ENCODE data around the gene ZNF280D.
A peak's percentile ranks its signal among the peaks of the same experiment; 100 is the strongest.

ZNF280D gene

DNA sequence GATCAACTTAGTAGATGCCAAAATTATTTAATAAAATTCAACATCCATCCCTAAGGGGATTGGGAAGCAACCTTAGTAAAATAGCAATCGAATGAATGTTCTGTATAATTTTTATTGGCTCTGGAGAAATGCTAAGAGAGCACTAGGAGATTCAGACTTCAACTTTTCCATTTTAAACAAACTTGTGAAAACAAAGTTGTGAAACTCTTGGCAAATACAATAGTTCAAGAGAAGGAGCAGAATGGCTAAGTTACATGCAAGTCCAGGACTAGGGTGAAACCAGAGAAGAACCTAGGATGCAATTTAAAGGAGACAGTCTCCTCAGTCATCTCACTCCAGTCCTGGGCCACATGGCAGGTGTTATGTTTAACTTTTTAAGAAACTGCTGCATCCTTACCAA, 16.7 kb upstream of the ZNF280D start:
- DNase-seq: no peak

DNA sequence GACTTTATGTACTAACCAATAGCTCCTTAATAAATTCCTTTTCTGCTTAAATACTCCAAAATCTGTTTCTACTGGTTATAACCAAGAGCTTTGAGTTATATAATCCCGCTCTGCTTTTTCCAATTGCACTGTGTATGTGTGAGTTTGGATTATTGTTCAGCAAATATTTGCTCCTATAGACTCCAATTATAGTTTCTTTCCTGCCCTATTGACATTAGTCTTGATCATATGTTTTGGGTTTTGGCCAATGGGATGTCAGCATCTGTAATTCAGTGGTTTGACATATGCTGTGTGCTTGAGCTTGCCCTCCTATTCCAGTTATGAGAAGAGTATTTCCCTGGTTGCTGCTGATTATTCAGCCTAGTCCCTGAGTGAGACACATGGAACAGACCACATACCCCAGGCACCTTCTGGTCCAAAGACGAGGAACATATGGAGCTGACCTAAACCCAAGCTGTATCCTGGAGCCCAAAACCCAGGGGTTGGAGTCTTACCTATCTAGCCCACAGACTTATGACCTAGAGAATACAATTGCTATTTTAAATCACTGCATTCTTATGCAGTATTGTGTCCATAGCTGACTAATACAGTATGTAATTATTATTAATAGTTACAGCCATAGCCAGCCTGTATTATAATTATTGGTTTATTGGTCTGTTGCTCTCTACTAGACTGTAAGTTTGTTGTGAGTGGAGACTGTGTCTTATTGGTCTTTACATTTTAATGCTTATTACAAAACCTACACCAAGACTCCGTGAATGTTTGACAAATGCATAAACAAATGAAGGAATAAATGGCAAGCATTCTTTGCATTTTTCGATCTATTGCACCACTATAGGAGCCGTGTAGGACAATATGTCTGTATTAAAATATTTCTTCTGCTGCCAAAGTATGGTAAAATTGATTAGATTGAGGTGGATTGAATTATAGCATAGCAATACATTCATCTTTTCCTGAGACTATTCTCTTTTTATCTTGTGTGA, 11.7 kb upstream of the ZNF280D start:
- DNase-seq: no peak

DNA sequence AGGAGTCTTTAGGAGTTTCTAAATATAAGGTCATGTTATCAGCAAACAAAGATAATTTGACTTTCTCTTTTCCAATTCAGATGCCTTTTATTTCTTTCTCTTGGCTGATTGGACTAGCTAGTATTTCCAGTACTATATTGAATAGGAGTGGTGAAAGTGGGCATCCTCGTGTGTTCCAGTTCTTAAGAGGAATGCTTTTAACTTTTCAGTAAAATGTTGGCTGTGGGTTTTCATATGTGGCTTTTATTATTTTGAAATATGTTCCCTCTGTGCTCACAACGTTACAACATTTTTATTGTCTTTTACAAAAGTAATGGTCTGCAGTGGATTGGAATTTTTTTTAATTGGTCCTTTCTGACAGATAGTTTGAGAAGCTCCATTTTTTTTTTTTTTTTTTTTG, 8.2 kb upstream of the ZNF280D start:
- DNase-seq: no peak

- peak in 1 of 2 experiments; percentile 31 for DNase-seq
Observed at GRCh38 chr15:56739964-56740640, 6.8 kb upstream of the ZNF280D start.

GRCh38 chr15:56739474-56739873, 6.2 kb upstream of the ZNF280D start:
- DNase-seq: no peak

DNA sequence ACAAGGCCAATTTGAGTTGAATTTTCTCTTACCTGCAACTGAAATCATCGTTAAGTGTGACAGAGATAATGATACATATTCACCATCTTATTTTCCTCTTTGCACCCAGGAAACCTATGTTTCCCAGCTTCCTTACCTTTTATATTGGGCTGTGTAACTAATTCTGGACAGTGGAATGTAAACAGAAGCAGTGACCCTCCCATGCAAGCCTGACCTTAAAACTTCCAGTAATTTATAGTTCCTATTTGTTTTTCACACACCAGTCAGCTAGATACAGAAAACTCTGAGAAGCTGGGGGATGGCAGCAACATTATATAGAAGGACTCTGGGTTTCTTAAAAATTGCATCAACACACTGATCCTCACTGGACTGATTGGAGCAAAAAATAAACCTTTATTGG, 4.5 kb upstream of the ZNF280D start:
- DNase-seq: no peak

DNA sequence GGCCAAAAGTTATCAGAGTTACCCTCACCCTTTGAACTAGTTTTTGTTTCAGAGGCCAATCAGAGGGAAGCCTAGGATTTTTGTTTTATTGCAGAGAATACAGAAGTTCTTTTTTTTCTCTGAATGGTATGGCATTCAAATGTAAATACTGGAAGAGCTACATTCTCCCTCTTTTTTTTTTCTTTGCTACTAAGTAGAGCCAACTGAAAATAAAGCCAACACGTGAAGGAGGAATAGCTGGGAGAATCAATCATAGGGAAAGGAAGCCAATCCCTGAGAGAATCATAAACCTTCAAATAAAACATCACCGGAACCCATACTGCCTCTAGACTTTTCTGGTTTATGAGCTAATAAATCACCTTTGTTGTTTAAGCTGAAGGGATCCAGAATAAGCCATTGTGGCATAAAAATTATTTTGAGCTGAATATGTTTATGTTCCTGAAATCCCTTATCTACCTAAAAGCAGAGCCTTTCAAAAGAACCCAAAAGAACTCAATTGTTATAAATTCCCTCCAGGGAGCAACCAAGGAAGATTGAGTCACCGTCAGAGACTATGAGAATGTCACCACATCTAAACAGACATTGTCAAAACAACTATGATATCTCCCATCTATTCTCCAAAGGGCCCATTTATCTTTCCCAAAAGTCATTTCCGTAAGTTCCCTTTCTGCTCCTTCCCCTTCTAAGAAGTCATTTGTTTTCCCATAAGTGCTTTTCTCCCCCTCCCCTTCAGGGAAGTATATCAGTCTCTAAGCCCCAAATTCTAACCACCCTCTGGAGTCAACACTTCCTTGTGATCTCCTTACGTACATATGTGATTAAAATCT, 3.8 kb upstream of the ZNF280D start:
- DNase-seq: no peak

DNA sequence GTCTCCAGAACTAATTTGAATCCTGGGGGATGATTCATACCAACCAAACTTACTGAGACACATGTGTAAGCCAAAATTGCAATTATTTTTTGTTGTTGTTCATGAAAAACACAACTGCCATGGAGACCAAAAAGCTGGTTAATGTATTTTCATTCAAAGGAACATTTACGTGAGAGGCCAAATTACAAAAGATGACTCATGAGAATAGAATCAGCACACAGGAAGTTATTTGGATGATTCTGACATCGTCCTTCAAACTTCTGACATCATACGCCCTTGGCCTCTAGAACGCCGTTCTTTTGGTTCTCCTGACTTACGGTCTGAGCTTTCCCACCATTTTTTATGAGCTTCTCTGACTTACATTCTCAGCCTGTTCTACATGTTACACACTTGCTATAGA, 3.0 kb upstream of the ZNF280D start:
- no peak for DNase-seq

GRCh38 chr15:56735589-56735988, 2.3 kb upstream of the ZNF280D start:
- DNase-seq: no peak

GRCh38 chr15:56734013-56734635, 815 bp upstream of the ZNF280D start:
- peak in 1 of 2 experiments; percentile 7 for DNase-seq

- DNase-seq: peak; percentile 33 to 66
Observed at GRCh38 chr15:56732886-56733135, 498 bp downstream of the ZNF280D start.

DNA sequence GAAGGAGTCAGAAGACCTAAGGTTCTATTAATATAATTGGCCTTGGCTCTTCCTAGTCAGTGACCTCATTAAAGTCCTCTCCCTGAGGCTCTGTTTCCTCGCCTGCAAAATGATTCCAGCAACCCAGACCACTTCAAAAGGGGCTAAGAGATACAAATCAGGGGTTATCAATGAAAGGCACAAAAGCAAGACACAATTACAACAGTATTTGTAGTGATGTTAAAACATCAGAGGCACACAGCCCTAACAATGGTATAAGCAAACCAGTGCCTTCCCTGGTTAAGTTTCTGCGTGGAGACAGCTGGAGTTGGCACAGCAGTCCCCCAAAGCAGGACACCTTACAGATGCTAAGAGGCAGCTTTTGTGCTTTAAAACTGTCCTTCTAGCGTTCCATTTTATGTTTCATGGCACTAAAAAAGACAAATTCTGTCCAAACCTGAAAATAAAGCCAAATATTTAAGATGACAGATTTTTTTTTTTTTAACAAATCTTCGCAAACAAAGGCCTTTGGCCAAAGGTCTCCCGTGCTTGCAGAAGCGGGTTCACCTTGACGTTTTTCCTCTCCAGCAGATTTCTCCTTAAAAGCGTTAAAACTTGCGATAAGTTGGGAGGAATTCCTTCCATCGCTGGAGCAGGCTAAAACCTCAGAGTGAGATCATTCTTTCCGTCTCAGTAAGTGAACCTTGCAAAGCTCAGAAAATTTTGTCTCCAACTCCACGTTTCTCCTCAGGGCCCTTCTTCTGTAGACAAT, 999 bp downstream of the ZNF280D start:
- peak in 1 of 2 experiments; percentile 37 for DNase-seq

GRCh38 chr15:56731548-56731947, 1.8 kb downstream of the ZNF280D start:
- DNase-seq: no peak

DNA sequence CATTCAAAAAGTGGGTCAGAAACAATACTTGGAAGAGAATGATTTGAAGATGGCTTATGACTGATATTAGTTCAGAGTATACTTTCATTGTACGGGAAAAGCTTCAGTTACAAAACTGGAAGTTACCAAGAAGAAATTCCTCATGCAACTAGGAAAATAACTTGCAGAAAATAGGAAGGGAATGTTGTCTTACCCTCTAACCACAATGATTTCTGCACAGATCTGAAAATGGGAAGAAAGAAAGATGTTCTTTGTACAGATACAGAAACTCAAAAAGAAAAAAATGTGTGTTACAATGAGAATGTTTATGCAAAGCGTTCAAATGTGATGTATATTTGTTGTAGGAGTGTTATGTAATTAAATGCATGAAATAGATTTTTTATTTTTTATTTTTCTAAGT, 3.7 kb downstream of the ZNF280D start:
- no peak for DNase-seq

DNA sequence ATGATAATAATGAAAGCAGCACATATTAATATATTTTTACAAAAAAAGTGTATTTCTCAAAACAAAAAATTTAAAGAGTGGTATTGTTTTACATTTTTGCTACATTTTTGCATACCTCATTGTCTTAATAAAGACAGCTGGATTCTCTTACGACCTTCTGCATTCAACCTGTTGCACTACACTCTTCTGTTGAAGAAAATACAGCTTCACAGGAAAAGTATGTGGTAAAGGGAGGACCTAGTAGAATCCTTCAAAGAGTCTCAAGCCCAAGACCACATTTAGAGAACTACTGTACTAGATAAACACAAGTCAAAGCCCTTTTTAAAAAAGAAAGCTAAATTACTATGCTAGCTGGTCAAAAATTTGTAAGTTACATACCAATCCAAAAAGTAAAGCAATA, 7.9 kb downstream of the ZNF280D start:
- DNase-seq: no peak

DNA sequence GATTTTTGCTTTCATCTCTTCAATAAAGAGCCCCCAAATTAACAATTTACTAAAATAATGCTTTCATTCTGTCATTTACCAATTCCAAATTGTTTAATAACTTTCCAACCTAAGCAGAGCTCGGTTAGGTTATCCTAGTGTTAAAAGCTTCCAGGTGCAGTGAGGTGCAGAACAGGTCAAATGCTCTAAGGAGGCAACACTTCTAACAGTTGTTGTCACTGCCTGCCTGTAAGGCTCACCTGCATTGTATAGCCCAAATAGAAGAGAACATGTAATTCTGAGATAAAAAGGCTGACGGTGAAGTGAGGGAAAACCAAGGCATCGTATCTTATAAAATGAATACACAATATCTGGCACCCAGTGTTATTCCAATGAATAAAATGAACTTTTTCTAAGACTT, 9.1 kb downstream of the ZNF280D start:
- no peak for DNase-seq

- no peak for DNase-seq
Observed at GRCh38 chr15:56723787-56724186, 9.5 kb downstream of the ZNF280D start.

- DNase-seq: no peak
Observed at GRCh38 chr15:56719774-56720555, 13.3 kb downstream of the ZNF280D start.

DNA sequence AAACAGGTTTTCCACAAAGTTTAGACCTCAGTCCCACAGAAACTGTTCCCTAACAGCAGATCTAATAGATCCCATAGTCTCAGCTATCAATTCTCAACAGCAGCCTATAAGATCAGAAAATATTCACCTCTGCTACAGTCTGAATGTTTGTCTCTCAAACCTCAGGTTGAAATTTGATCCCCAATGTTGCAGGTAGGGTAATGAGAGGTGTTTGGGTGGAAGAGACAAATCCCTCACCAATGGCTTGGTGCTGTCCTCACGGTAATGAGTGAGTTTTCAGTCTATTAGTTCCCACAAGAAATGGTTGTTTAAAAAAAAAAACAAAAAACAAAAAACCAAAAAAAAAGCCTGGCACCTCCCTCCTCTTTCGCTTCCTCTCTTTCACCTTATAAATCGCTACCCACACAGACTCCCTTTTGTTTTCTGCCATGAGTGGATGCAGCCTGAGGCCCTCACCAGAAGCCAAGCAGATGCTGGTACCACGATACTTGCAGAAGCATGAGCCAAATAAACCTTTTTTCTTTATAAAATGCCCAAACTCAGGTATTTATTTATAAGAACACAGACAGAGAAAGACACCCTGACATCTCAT, 14.2 kb downstream of the ZNF280D start:
- peak; percentile 35 to 54 for DNase-seq

GRCh38 chr15:56718560-56718959, 14.7 kb downstream of the ZNF280D start:
- DNase-seq: peak in 1 of 2 experiments; percentile 17

GRCh38 chr15:56716334-56716733, 17.0 kb downstream of the ZNF280D start:
- DNase-seq: no peak
